OCI-LY1 (cell line): ENCODE data around the gene BACH2.
A peak's percentile ranks its signal among the peaks of the same experiment; 100 is the strongest.
"Not testable (repeated sequence)": the region's sequence is repeated elsewhere in the genome, so short reads cannot be mapped to it uniquely, and the experiment has no call there.

Source experiments
- H2AFZ ChIP-seq: fragments of 200-600 bp; sonication (generic), shearing (Covaris generic); 2 replicates; pipeline ENCODE4 v1.6.0; 2014; ENCODE audit warnings: antibody characterized with exemption, mild to moderate bottlenecking, low read length
- H3F3A ChIP-seq: fragments of 200-600 bp; sonication (generic), shearing (Covaris generic); 2 replicates; pipeline ENCODE4 v1.6.0; 2014; ENCODE audit warnings: mild to moderate bottlenecking, antibody characterized with exemption, low read length, moderate library complexity; ENCODE audit not compliant: insufficient read depth
- H3K27ac ChIP-seq: fragments of 200-600 bp; sonication (generic); 2 replicates; pipeline ENCODE4 v1.5.1; 2014; ENCODE audit warnings: low read length, mixed run types, mild to moderate bottlenecking, low read depth; ENCODE audit not compliant: poor library complexity, severe bottlenecking
- H3K27me3 ChIP-seq: fragments of 200-600 bp; sonication (generic); 2 replicates; pipeline ENCODE4 v1.6.0; 2014; ENCODE audit warnings: antibody characterized with exemption, mild to moderate bottlenecking, low read length, moderate library complexity; ENCODE audit not compliant: insufficient read depth
- H3K36me3 ChIP-seq: fragments of 200-600 bp; sonication (generic); 2 replicates; pipeline ENCODE4 v1.6.1; 2014; ENCODE audit warnings: mild to moderate bottlenecking, antibody characterized with exemption, low read length, moderate library complexity, mixed read lengths; ENCODE audit not compliant: insufficient read depth
- H3K4me1 ChIP-seq: fragments of 200-600 bp; sonication (generic); 2 replicates; pipeline ENCODE4 v1.5.1; 2014; ENCODE audit warnings: mild to moderate bottlenecking, low read length, moderate library complexity; ENCODE audit not compliant: insufficient read depth, severe bottlenecking
- H3K4me2 ChIP-seq: fragments of 200-600 bp; sonication (generic), shearing (Covaris generic); 2 replicates; pipeline ENCODE4 v1.6.1; 2014; ENCODE audit warnings: low read length
- H3K4me3 ChIP-seq: fragments of 200-600 bp; sonication (generic); 2 replicates; pipeline ENCODE4 v1.5.1; 2014; ENCODE audit warnings: low read length, low read depth, mild to moderate bottlenecking, mixed read lengths; ENCODE audit not compliant: poor library complexity, severe bottlenecking
- H3K79me2 ChIP-seq: fragments of 200-600 bp; shearing (Covaris generic); 2 replicates; pipeline ENCODE4 v1.6.1; 2016; ENCODE audit warnings: mixed run types, low read length, mixed read lengths; ENCODE audit not compliant: insufficient read depth
- H3K9ac ChIP-seq: fragments of 200-600 bp; sonication (generic), shearing (Covaris generic); 2 replicates; pipeline ENCODE4 v1.6.1; 2014; ENCODE audit warnings: mild to moderate bottlenecking, low read length, mixed read lengths
- H3K9me2 ChIP-seq: fragments of 200-600 bp; sonication (generic), shearing (Covaris generic); 2 replicates; pipeline ENCODE4 v1.6.1; 2014; ENCODE audit warnings: low read depth, mild to moderate bottlenecking, low read length, mixed read lengths
- H3K9me3 ChIP-seq: fragments of 200-600 bp; shearing (Covaris generic); 2 replicates; pipeline ENCODE4 v1.6.1; 2014; ENCODE audit warnings: low read length, mixed read lengths
- H4K20me1 ChIP-seq: fragments of 200-600 bp; sonication (generic), shearing (Covaris generic); 2 replicates; pipeline ENCODE4 v1.6.0; 2016; ENCODE audit warnings: mild to moderate bottlenecking, low read length; ENCODE audit not compliant: insufficient read depth
- CTCF ChIP-seq: fragments of 200-600 bp; sonication (generic), shearing (Covaris generic); IDR thresholded peaks from 2 replicates; pipeline ENCODE4 v1.5.1; 2017; ENCODE audit warnings: mild to moderate bottlenecking, antibody characterized with exemption, low read length, moderate library complexity, mixed read lengths
- EZH2 ChIP-seq: fragments of 200-600 bp; sonication (generic), shearing (Covaris generic); IDR thresholded peaks from 2 replicates; pipeline ENCODE4 v1.8.0; 2017; ENCODE audit warnings: borderline replicate concordance, mixed run types, mild to moderate bottlenecking, antibody characterized with exemption, low read length, moderate library complexity, mixed read lengths

Gene BACH2

DNA sequence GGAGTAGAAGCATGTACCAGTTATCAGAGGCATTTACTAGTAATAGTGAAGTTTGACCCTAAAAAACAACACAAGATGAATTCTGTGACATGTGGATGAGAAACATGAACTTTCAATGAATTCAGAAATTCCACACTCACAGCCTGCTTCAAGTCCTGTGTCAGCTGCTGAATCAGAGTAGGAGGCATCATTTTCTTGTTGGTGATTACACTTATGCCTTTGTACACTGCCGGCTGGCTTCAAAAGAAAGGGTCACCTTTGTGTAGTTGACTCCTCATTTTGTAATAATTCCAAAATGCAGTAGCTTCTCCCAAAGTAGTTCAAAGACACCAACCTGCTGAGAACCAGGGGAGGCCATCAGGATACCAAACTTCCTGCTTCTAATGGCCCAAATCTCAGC lies 165.5 kb downstream of the BACH2 start:
- H3K4me3 ChIP-seq: no peak overlapping the region
- H3K36me3 ChIP-seq: peaks cover 70% of the 10 kb centered on the region
- no peak for TF ChIP-seq EZH2
- no peak for TF ChIP-seq CTCF
- no peaks in the 10 kb centered on the region for H3K27me3 ChIP-seq
- H3K79me2 ChIP-seq: peaks cover 67% of the 10 kb centered on the region
- H3K9ac ChIP-seq: no peak overlapping the region
- H4K20me1 ChIP-seq: no peaks in the 10 kb centered on the region
- no peak overlapping the region for H2AFZ ChIP-seq
- H3F3A ChIP-seq: 0 out of 2 replicates have a peak, but pooled peaks cover 3% of the 10 kb centered on the region
- H3K27ac ChIP-seq: peak overlapping the region; percentile 66
- no peak overlapping the region for H3K4me2 ChIP-seq
- no peaks in the 10 kb centered on the region for H3K9me2 ChIP-seq
- H3K4me1 ChIP-seq: peaks cover 64% of the 10 kb centered on the region
- H3K9me3 ChIP-seq: no peaks in the 10 kb centered on the region

GRCh38 chr6:90128687-90129086 lies 168.0 kb downstream of the BACH2 start:
- H3K27me3 ChIP-seq, H2AFZ ChIP-seq, H3K9me3 ChIP-seq, H3K4me3 ChIP-seq, H3K4me2 ChIP-seq, H4K20me1 ChIP-seq, H3K9me2 ChIP-seq, H3K27ac ChIP-seq, H3F3A ChIP-seq, H3K9ac ChIP-seq: not testable (repeated sequence)
- Histone ChIP-seq H3K79me2 (peaks cover 68% of the 10 kb centered on the region), H3K4me1 (peaks cover 73% of the 10 kb centered on the region), H3K36me3 (peaks cover 75% of the 10 kb centered on the region)

GRCh38 chr6:90127595-90127994 lies 169.0 kb downstream of the BACH2 start:
- H3K27ac ChIP-seq: peak overlapping the region; percentile 65
- H4K20me1 ChIP-seq: no peaks in the 10 kb centered on the region
- no peaks in the 10 kb centered on the region for H3K9me3 ChIP-seq
- H2AFZ ChIP-seq: no peak overlapping the region
- H3K9ac ChIP-seq: peak overlapping the region; percentile 2; the same call in 1 of the 2 replicates
- H3K4me2 ChIP-seq: peak overlapping the region; percentile 37; the same call in 1 of the 2 replicates
- peaks cover 74% of the 10 kb centered on the region for H3K36me3 ChIP-seq
- TF ChIP-seq EZH2 (no peak), CTCF (no peak)
- no peaks in the 10 kb centered on the region for H3K27me3 ChIP-seq
- H3K79me2 ChIP-seq: peaks cover 69% of the 10 kb centered on the region
- no peak overlapping the region for H3K4me3 ChIP-seq
- H3K9me2 ChIP-seq: no peaks in the 10 kb centered on the region
- no peaks in the 10 kb centered on the region for H3F3A ChIP-seq
- H3K4me1 ChIP-seq: peaks cover 75% of the 10 kb centered on the region

DNA sequence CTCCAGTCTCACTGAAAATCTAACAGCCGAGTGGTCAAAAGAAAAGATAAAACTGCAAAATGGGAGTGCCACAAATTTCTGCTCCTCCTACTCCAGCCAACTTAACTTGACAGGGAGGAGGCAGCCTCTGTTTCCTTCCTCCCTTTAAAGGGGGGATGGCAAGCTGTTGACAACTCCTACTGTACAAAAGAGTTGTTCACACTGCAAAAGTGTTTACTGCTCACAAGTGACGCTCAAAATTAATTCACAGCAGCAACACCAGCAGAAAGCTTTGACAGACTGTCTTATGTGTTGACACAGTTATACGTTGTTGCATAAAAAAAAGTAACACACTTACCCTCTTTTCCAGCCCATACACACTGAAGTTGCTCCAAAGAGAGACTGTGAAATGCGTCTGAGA lies 169.8 kb downstream of the BACH2 start:
- peaks cover 71% of the 10 kb centered on the region for H3K79me2 ChIP-seq
- H3K4me2 ChIP-seq: peak overlapping the region; percentile 37; the same call in 1 of the 2 replicates

More for the DNA sequence above, 169.8 kb downstream of the BACH2 start:
- no peak overlapping the region for H2AFZ ChIP-seq
- peaks cover 75% of the 10 kb centered on the region for H3K4me1 ChIP-seq
- TF ChIP-seq CTCF (no peak), EZH2 (no peak)
- no peak overlapping the region for H3K4me3 ChIP-seq
- H3F3A ChIP-seq: no peaks in the 10 kb centered on the region
- H3K9me3 ChIP-seq: no peaks in the 10 kb centered on the region
- H3K9ac ChIP-seq: peak overlapping the region; percentile 2; the same call in 1 of the 2 replicates
- H4K20me1 ChIP-seq: no peaks in the 10 kb centered on the region
- peaks cover 74% of the 10 kb centered on the region for H3K36me3 ChIP-seq
- H3K9me2 ChIP-seq: no peaks in the 10 kb centered on the region
- no peaks in the 10 kb centered on the region for H3K27me3 ChIP-seq
- peak overlapping the region; percentile 65 for H3K27ac ChIP-seq
